Superior temporal gyrus (tissue), 1 donor: ENCODE results near the gene MXD4.
"Not testable (repeated sequence)": the region's sequence is repeated elsewhere in the genome, so short reads cannot be mapped to it uniquely, and the experiment has no call there.

Source experiments
- DNase-seq: peaks from one replicate; pipeline ENCODE4 v3.0.0-alpha.2; 2016; ENCODE audit errors: extremely low spot score

The MXD4 gene

GRCh38 chr4:2219233-2219760 is 42.6 kb downstream of the MXD4 start:
- no peak for DNase-seq

- no peak for DNase-seq
Measured at GRCh38 chr4:2218436-2218835, 43.5 kb downstream of the MXD4 start.

DNA sequence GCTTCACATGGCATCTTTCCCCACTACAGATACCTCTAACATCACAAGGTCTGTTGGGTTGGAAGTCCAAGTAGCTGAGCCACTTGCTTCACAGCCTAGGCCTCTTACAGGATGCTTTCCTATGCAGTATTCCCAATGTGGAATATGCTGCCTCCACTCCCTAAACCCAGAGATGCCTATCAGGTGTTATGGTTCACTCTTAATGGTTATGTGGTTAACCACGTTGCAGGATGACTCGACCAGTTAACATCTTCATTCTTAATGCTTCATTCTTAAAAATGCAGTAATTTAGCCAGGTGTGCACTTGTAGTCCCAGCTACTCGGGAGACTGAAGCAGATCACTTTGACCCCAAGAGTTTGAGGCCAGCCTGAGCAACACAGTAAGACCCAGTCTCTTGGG is 44.2 kb downstream of the MXD4 start:
- no peak for DNase-seq

- no peak for DNase-seq
Measured at GRCh38 chr4:2212831-2213230, 49.1 kb downstream of the MXD4 start.

GRCh38 chr4:2202789-2203188 is 59.1 kb downstream of the MXD4 start:
- not testable (repeated sequence) for DNase-seq
